Measurements from ENCODE around the gene STX8.
A peak's percentile ranks its signal among the peaks of the same experiment; 100 is the strongest.
"Not testable (repeated sequence)": the region's sequence is repeated elsewhere in the genome, so short reads cannot be mapped to it uniquely, and the experiment has no call there.

The STX8 gene

DNA sequence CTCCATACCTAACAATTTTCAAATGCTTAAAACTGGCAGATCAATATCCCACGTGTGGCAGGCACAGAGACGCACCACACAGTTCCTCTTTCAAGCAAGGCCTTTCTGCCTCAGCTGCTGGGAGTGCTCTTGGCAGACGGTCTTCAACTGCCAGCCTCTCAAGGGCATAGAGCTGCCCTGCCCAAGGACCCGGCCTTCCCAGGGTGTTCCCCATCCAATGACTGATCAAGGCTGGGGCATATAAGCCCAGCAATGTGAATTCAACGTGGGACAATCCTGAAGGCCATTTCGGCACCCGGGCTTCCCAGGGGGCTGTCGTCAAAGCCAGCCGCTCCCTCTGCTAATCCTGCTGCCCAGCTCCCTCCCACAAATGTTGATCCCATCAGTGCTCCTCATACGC, 107.1 kb downstream of the STX8 start:
- DNase-seq = no peak
- in situ Hi-C loops (cut with HindIII; ENCODE audit: low pct_ligation_motif_present, low pct_unique_long_range_greater_than_20kb, low sequenced_read_pairs) = no loop called here

DNA sequence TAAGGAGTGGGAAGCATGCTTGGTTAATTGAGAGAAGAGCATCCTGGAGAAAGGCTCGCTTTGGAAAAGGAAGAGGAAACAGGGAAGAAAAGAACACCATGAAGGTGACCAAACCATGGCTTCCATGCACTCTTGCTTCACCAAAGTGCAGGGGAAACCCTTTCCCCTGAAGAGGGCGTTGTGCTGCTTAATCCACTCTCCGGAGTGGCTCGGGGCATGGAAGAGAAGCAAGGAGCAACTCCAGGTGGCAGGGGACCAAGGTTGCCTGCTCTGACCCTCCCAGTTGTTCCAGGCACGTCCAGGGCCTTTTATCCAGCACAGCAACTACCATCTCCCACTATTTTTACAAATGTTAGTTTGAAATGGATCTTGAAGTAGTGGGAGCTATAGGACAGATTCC, 108.1 kb downstream of the STX8 start:
- in situ Hi-C loops (cut with HindIII; ENCODE audit: low pct_ligation_motif_present, low pct_unique_long_range_greater_than_20kb, low sequenced_read_pairs) = no loop called here
- no peak for DNase-seq

DNA sequence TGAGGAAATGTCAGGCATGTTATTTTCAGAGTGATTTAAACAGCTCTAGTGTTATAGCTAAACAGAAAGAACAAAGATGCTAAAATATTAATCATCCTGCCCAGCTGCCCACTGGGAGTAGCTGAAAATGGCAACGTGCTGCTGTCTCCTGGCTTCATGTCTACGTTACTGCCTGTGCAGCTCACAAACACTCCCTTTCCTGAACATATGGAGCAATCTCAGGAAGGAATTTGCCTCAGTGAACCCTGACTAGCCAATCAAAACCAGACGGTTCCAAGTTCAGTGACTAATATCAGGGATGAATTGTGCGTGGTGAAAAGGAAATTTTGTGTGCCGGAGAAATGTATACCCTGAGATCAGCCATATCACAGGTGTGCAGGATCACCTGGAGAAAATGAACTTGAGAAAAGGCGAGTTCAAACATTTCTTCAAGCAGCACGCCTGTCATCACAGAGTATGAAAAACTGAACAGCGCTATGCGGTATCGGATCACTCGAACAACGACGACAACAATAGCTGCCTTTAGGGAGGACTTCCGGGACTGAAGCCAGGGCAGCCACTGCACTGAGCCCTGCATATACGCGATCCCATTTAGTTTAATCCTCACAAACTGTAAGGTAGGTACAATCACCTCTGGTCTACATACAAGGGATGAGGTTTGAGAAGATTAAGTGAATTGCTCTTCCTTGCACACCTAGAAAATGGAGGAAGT, 110.3 kb downstream of the STX8 start:
- no peak for DNase-seq
- in situ Hi-C loops (cut with HindIII; ENCODE audit: low pct_ligation_motif_present, low pct_unique_long_range_greater_than_20kb, low sequenced_read_pairs) = no loop called here

DNA sequence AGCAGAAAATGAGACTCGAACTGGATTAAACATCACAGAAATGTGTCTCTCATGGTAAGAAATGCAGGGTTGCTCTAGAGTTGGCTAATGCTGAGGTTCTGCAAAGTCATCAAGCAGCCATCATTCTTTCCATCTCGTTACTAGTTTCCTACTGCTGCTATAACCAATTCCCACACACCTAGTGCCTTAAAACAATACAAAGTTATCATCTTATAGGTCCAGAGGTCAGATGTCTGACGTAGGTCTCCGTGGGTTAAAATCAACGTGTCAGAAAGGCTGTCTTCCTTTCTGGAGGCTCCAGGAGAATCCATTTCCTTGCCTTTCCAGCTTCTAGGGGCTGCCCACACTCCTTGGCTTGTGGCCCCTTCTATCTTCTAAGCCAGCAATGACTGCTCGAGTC, 118.6 kb downstream of the STX8 start:
- no peak for DNase-seq
- in situ Hi-C loops (cut with HindIII; ENCODE audit: low pct_ligation_motif_present, low pct_unique_long_range_greater_than_20kb, low sequenced_read_pairs) = no loop called here

DNA sequence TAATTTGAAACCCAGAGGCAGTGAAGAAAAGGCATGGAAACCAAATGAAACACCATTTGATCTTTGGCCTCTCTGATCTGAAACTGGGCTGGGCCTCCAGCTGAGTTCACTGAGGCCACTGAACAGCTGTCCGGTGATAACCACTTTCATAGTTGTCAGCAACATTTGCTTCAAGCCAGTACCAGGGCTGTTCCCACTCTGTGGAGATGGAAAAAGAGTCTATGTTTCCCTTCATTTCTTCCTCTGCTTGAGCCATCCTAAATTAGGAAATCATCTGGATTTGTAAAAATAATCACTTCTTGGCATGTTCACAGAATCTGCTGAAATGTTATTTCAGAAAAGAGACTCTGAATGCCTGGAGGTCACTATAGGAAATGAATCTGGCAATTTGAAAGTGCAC, 119.3 kb downstream of the STX8 start:
- DNase-seq = no peak
- in situ Hi-C loops (cut with HindIII; ENCODE audit: low pct_ligation_motif_present, low pct_unique_long_range_greater_than_20kb, low sequenced_read_pairs) = no loop called here

DNA sequence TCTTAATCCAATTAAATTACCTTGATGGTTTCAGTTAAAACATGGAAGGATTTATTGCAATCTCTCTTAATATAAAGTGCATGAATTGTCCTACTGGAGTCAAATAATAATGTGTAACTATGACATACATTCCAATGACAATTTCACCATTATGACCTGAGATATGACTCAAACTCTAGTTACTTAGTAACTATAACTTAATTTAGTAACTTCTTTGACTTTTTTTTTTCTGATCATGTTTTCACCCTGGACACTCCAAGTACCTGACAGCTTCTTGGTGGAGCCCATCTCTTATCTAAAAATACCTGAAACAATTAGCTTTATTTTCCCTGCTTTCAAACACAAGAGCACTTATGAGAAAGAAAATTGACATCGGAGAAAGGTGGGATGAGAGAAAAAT, 123.7 kb downstream of the STX8 start:
- peak; percentile 53 for DNase-seq
- in situ Hi-C loops (cut with HindIII; ENCODE audit: low pct_ligation_motif_present, low pct_unique_long_range_greater_than_20kb, low sequenced_read_pairs) = no loop called here

DNA sequence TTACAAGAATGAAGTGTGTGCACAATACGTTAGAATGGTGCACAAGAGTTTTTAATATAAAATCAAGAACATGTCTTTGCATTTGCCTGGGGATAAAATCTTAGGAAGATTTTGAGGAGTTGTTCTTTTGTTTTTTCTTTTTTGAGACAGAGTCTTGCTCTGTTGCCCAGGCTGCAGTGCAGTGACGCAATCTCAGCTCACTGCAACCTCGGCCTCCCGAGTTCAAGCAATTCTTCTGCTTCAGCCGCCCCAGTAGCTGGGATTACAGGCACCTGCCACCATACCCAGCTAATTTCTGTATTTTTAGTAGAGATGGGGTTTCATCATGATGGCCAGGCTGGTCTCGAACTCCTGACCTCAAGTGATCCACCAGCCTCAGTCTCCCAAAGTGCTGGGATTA, 128.3 kb downstream of the STX8 start:
- in situ Hi-C loops (cut with HindIII; ENCODE audit: low pct_ligation_motif_present, low pct_unique_long_range_greater_than_20kb, low sequenced_read_pairs); DNase-seq: not testable (repeated sequence)

DNA sequence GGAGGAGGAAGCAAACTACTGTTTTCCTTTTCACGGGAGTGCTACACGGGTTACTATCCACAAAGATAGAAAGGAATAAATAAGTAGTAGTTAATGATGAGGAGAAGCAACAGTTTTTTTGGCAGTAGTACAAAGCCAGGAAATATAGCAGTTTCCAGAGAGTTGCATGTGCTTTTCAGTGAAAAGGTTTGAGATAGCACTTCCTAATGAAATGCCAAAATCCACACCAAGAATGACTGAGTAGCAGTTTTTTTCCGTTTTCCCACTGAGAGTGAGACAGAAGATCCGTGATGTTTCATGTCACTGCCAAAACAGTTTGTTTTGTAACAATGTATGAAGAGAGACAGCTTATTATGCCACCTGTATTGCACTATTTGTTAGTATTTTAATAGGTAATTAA, 129.1 kb downstream of the STX8 start:
- in situ Hi-C loops (cut with HindIII; ENCODE audit: low pct_ligation_motif_present, low pct_unique_long_range_greater_than_20kb, low sequenced_read_pairs) = no loop called here
- no peak for DNase-seq

DNA sequence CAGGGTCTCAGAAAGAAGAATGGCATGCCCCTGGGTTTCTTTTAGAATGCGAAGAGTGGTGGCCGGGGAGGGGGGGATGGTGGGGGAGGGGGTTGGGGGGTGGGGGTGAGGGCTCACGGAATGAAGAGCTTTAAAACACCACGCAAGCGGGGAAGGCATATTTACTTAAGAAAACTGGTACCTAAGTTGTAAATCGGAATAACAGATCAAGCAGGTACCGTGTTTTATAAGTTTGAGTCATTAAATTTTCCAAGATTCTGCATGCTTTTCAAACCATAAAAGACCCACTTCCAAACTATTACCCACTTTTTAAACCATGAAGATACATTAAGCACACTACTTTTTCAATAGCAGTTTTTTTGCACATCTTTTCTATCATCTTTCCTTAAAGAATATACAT, 130.2 kb downstream of the STX8 start:
- no peak for DNase-seq
- in situ Hi-C loops (cut with HindIII; ENCODE audit: low pct_ligation_motif_present, low pct_unique_long_range_greater_than_20kb, low sequenced_read_pairs) = no loop called here

DNA sequence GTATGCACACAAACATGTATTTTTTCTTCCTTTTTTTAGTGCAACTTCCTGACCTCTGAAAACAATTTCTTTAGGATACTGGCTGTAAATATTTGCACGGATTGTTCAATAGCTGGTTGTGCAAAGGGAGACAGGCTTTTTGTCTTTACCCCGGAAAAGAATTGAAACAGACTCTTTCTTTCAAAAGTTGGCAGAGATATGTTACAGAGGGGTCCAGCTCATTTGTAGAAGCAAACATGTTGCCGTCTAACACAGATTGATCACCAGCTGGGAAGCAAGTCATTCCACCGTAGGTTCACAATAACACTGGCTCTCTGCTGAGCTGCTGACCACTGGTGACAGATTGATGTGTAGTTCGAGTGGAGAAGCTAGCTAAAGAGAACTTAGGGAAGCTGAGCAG, 130.9 kb downstream of the STX8 start:
- in situ Hi-C loops (cut with HindIII; ENCODE audit: low pct_ligation_motif_present, low pct_unique_long_range_greater_than_20kb, low sequenced_read_pairs) = no loop called here

DNA sequence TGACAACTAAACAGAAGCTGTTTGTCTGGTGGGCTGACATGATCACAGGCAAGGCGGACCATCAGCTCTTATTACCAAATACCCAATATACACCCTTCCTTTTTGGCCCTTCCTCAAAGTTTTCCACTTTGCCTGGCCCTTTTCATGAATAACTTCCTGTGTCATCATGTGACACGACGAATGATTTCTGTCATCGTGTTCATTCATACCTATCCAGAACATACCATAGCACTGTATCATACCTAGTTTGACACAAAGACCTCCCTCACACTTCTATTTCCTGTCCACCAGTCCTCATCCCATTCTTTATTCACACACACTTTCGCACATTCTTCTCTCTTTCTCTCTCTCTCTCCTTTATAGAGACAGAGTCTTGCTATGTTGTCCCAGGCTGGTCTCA, 131.8 kb downstream of the STX8 start:
- in situ Hi-C loops (cut with HindIII; ENCODE audit: low pct_ligation_motif_present, low pct_unique_long_range_greater_than_20kb, low sequenced_read_pairs) = no loop called here
- no peak for DNase-seq

More for the DNA sequence above, 130.9 kb downstream of the STX8 start:
- DNase-seq = no peak

DNA sequence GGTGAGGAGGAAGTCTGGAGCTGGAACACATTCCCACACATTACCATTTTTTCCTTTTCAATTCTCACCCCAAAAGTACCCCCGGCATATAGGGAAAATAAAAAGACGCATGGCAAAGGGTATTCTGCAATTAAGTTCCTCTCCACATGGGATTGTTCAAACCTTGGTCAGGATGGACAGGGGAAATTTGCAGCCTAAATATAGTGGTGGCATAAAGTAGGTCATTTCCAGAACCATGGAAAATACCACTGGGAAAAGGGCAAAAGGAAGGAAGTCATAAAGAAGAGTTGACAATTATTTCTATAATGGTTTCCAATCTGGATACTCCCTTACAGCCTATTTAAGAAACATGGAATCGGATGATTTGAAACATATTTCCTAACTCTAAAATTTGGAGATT, 135.8 kb downstream of the STX8 start:
- in situ Hi-C loops (cut with HindIII; ENCODE audit: low pct_ligation_motif_present, low pct_unique_long_range_greater_than_20kb, low sequenced_read_pairs) = no loop called here
- DNase-seq = no peak

DNA sequence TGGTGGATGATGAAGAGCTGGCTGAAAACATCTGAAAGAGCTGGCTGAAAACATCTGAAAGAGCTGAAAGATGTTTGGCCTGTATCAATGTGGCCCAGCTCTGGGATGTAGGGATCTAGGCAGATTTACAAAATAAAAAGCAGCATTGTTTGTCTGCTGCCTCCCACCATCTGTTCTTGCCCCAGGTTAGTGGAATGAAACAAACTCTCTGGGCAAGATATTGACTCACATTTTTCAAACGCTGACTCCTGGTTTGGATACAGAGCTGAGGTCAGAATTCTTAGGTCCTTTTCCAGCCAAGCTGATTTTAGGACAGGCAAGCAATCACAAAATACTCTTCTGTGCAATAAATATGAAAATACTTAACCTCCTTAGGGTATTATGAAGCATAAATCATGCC, 139.0 kb downstream of the STX8 start:
- in situ Hi-C loops (cut with HindIII; ENCODE audit: low pct_ligation_motif_present, low pct_unique_long_range_greater_than_20kb, low sequenced_read_pairs) = no loop called here
- no peak for DNase-seq

DNA sequence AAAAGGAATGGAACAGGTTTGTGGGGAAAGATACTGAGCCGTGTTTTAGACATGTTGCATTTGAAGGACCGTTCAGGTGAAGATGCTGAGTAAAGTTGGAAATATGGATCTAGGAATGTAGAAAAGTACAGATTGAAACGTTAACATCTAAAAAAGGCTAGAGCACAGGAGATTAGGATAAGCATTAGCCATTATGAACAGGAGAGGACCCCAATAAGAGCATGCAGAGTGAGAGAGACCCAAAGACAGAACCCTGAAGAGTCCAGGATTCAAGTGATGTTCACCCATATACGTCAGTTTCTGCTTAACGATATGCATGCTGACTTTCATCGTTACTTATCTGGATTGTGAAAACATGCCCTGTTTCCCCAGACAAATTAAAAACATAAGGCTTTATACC, 140.5 kb downstream of the STX8 start:
- in situ Hi-C loops (cut with HindIII; ENCODE audit: low pct_ligation_motif_present, low pct_unique_long_range_greater_than_20kb, low sequenced_read_pairs) = no loop called here
- DNase-seq = no peak

DNA sequence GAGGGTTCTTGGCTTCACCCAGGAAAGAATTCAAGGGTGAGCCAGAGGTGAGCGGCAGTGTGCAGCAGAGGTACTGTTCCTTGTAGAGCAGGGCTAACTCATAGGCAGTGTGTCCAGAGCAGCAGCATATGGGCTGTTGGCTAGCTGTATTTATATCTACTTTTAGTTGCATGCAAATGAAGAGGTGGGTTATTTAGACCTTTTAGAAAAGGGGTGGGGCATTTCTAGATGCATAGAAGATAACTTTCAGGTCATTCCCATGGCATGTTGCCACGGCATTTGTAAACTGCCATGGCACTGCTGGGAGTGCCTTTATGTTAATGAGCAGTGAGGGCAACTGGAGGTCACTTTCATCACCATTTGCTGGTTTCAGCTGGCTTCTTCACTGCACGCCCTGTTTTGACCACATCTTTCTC, 141.0 kb downstream of the STX8 start:
- in situ Hi-C loops (cut with HindIII; ENCODE audit: low pct_ligation_motif_present, low pct_unique_long_range_greater_than_20kb, low sequenced_read_pairs) = no loop called here
- no peak for DNase-seq

DNA sequence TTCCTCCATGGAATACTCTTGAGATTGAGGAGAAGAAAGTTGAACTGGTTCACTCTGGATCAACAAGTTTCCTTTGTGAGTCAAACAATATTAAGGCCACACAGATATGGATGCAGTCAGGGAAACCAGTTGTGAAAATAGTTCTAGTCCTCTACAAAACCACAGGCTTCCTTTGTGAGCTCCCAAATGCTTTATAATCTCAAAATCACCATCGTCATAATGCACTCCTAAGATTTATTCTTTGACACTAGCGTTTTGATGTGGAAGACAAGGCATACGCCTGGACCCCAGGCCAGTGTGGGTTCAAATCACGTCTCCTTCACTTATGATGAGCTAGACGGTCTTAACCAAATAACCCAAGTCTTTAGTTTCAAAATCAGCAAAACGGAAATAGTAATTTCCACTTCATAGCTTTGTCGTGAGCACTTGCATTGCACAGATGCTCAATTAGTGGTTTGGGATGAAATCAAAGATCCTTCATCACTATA, 142.6 kb downstream of the STX8 start:
- in situ Hi-C loops (cut with HindIII; ENCODE audit: low pct_ligation_motif_present, low pct_unique_long_range_greater_than_20kb, low sequenced_read_pairs) = no loop called here
- DNase-seq = no peak

DNA sequence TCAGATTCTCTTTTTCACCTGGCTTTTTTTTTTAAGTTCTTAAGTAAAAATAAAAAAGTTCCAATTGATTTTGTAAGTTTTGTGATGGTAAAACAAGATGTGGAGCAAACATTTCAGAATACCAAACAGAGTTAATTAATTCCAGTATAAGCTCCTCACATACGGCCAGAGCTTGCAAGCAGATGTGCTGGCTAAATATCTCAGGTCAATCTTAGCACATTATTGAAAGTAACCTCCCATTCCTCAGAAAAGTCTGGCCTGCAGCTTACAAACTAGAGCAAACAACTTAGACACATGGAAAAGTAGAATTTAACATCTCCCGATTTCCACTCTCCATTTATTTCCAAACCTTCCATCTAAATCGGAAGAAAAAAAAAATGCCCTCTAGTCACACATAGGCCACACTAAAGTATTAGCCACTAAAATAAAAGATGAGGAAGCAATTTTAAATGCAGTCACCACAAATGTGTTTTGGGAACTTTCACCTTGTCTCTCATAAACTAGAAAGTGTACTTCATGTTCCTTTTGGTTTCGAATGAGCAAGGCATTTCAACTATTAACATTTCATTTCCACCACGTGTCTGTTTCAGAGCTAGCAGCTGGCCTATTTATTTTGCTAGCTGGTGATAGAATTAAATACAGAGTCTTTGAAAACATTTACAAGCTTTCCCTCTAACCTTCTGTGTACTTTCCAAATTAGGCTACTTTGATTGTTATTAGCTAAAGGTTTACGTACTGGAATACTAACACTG, 143.3 kb downstream of the STX8 start:
- no peak for DNase-seq
- in situ Hi-C loops (cut with HindIII; ENCODE audit: low pct_ligation_motif_present, low pct_unique_long_range_greater_than_20kb, low sequenced_read_pairs) = no loop called here

DNA sequence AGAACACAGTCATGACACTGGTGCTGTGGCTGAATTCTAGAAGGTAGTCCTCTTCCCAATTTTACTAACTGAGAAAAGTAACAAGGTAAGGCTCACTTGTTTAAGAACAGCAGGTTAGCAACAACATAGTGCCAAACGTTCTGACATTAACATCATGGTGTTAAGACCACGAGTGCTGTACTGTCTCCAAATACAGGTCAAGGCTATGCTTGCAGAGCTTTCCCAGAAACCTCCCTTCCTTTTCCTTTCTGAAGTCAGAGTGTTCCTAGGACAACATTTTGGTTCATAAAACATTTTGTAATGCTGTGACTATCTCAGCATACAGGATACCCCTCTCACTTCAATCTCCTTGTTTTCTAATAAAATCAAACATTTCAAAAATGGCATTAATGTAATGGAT, 144.0 kb downstream of the STX8 start:
- in situ Hi-C loops (cut with HindIII; ENCODE audit: low pct_ligation_motif_present, low pct_unique_long_range_greater_than_20kb, low sequenced_read_pairs) = no loop called here
- no peak for DNase-seq

DNA sequence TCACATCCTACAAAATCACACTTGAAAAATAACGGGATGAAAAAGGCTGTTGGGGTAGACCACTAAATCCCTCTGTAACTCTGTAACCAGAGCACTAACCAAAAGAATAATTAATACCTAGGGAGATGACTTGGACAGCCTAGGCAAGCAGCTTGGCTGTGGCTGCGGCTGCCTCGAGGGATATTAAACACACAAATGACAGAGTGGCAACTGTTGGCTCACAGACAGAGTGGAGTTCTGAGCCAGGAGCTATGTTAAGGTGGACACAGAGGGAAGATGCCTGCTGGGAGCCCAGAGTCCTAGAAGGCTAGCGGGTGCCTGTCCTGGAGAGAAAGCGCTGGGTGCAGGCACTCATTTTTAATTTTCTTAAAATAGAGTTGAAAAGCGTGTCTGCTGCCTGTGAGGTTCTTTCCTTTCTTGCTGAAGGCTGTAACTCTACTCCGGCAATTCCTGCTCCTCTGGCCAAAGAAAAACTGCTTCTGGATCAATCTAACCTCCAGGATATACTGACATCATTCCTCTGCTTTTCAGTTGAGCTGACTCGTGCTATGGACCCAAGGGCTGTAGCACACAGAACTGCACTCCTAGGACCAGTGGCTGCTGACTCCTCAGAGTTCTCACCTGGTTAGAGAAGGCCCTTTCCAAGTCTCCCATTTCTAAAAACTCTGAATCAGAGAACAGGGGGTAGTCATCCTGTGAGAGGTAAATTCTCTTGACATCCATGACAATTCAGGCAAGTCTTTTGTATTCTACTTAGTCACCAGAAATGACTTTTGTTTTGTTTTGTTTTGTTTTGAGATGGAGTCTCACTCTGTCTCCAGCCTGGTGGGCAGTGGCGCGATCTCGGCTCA, 147.9 kb downstream of the STX8 start:
- no peak for DNase-seq
- in situ Hi-C loops (cut with HindIII; ENCODE audit: low pct_ligation_motif_present, low pct_unique_long_range_greater_than_20kb, low sequenced_read_pairs) = no loop called here

Measured in ACHN (cell line).